Adrenal gland (tissue), 5 donors: ENCODE measurements around the gene IL32.

Source experiments
- POLR2A ChIP-seq, 2 donors: fragments of 450-650 bp; IDR thresholded peaks; one replicate each; pipeline ENCODE4 v1.6.1; 2017; ENCODE audit warnings: antibody characterized with exemption in 2 of 2, mild to moderate bottlenecking in 2 of 2, moderate library complexity in 1 of 2
- TF ChIP-seq, protein P1 (sequence below), 6 experiments: fragments of 450-650 bp in 4 of 6; fragments of 200-600 bp in 2 of 6; sonication (generic) in 1 of 6; IDR thresholded peaks; 1 replicate in 5 of 6; 2 replicates in 1 of 6; pipeline versions ENCODE4 v1.5.1 to v1.8.0; 2016 to 2021; ENCODE audit warnings: antibody characterized with exemption in 6 of 6, mild to moderate bottlenecking in 2 of 6, moderate library complexity in 1 of 6
- donor health status: DM: no; HTN: no; CAD: no.

GRCh38 chr16:3027983-3028715 lies 37.3 kb upstream of the IL32 start:
- peak in 1 of 2 donors; percentile 22 for TF ChIP-seq POLR2A (IDR thresholded peaks at IDR 0.05)
- TF ChIP-seq, protein P1, sequence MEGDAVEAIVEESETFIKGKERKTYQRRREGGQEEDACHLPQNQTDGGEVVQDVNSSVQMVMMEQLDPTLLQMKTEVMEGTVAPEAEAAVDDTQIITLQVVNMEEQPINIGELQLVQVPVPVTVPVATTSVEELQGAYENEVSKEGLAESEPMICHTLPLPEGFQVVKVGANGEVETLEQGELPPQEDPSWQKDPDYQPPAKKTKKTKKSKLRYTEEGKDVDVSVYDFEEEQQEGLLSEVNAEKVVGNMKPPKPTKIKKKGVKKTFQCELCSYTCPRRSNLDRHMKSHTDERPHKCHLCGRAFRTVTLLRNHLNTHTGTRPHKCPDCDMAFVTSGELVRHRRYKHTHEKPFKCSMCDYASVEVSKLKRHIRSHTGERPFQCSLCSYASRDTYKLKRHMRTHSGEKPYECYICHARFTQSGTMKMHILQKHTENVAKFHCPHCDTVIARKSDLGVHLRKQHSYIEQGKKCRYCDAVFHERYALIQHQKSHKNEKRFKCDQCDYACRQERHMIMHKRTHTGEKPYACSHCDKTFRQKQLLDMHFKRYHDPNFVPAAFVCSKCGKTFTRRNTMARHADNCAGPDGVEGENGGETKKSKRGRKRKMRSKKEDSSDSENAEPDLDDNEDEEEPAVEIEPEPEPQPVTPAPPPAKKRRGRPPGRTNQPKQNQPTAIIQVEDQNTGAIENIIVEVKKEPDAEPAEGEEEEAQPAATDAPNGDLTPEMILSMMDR (IDR thresholded peaks at IDR 0.05), result peak; percentile 53 to 80 (median 71)
